ENCODE data around the gene CLRN3.

Gene CLRN3

GRCh38 chr10:127875449-127875765 is 17.3 kb downstream of the CLRN3 start:
- no peaks in the 10 kb centered on the region for H3K79me1 ChIP-seq (ENCODE audit: low read length)
- H3K36me3 ChIP-seq (ENCODE audit: control insufficient read depth in 1 of 2, insufficient read depth in 2 of 2, low read length in 2 of 2): no peaks in the 10 kb centered on the region
- no peak overlapping the region for H4K12ac ChIP-seq (ENCODE audit: low read depth, low read length)
- H2BK120ac ChIP-seq (ENCODE audit: insufficient read depth, low read length, poor library complexity): no peak overlapping the region
- no peak overlapping the region for H2AFZ ChIP-seq (ENCODE audit: insufficient read depth, low read length, poor library complexity)
- H3K79me2 ChIP-seq (ENCODE audit: control insufficient read depth, insufficient read depth, low read length, poor library complexity): no peaks in the 10 kb centered on the region
- no peak overlapping the region for H3K14ac ChIP-seq (ENCODE audit: low read length)
- no peak overlapping the region for H2AK5ac ChIP-seq (ENCODE audit: low read length)
- no peak overlapping the region for H3K9ac ChIP-seq (ENCODE audit: low read length)
- H2BK5ac ChIP-seq (ENCODE audit: low read depth, low read length, poor library complexity): no peak overlapping the region
- H3K18ac ChIP-seq (ENCODE audit: low read length): no peak overlapping the region
- H3K23ac ChIP-seq (ENCODE audit: low read length): no peak overlapping the region
- no peak overlapping the region for H2BK12ac ChIP-seq (ENCODE audit: low read length)
- H3K9me3 ChIP-seq (ENCODE audit: insufficient read depth, low read depth, low read length): no peaks in the 10 kb centered on the region
- no peaks in the 10 kb centered on the region for H3K27me3 ChIP-seq (ENCODE audit: insufficient read depth, low read length)
- no peak for DNase-seq
- no peak overlapping the region for H3K27ac ChIP-seq (ENCODE audit: low read depth, low read length)
- H3K4me3 ChIP-seq (ENCODE audit: low read depth, low read length): no peak overlapping the region
- H3K4me2 ChIP-seq (ENCODE audit: low read length): no peak overlapping the region
- H3K4me1 ChIP-seq (ENCODE audit: control insufficient read depth in 1 of 2, insufficient read depth in 2 of 2, low read length in 2 of 2): peaks cover under 1 to 4% of the 10 kb centered on the region in 2 experiments
- no CpG with 5 or more reads among the region's 6 CpGs for WGBS (ENCODE audit: extremely low coverage, insufficient coverage, insufficient read length)
- no peak overlapping the region for H4K91ac ChIP-seq (ENCODE audit: low read depth, low read length)
- H3K4ac ChIP-seq (ENCODE audit: low read depth, low read length): no peak overlapping the region
- H4K8ac ChIP-seq (ENCODE audit: low read depth, low read length): no peak overlapping the region

- H4K8ac ChIP-seq (ENCODE audit: low read depth, low read length): no peak overlapping the region
- H2AK5ac ChIP-seq (ENCODE audit: low read length): no peak overlapping the region
- H3K18ac ChIP-seq (ENCODE audit: low read length): no peak overlapping the region
- no peak overlapping the region for H3K27ac ChIP-seq (ENCODE audit: low read depth, low read length)
- H2BK120ac ChIP-seq (ENCODE audit: insufficient read depth, low read length, poor library complexity): no peak overlapping the region
- H3K27me3 ChIP-seq (ENCODE audit: insufficient read depth, low read length): no peaks in the 10 kb centered on the region
- H4K91ac ChIP-seq (ENCODE audit: low read depth, low read length): no peak overlapping the region
- no peaks in the 10 kb centered on the region for H3K79me2 ChIP-seq (ENCODE audit: control insufficient read depth, insufficient read depth, low read length, poor library complexity)
- no peak overlapping the region for H3K4me2 ChIP-seq (ENCODE audit: low read length)
- no peak for DNase-seq
- H3K4ac ChIP-seq (ENCODE audit: low read depth, low read length): no peak overlapping the region
- H3K9me3 ChIP-seq (ENCODE audit: insufficient read depth, low read depth, low read length): no peaks in the 10 kb centered on the region
- no peaks in the 10 kb centered on the region for H3K36me3 ChIP-seq (ENCODE audit: control insufficient read depth in 1 of 2, insufficient read depth in 2 of 2, low read length in 2 of 2)
- H3K79me1 ChIP-seq (ENCODE audit: low read length): no peaks in the 10 kb centered on the region
- no peak overlapping the region for H3K23ac ChIP-seq (ENCODE audit: low read length)
- no peak overlapping the region for H2BK12ac ChIP-seq (ENCODE audit: low read length)
- H3K4me3 ChIP-seq (ENCODE audit: low read depth, low read length): no peak overlapping the region
- H4K12ac ChIP-seq (ENCODE audit: low read depth, low read length): no peak overlapping the region
- H2AFZ ChIP-seq (ENCODE audit: insufficient read depth, low read length, poor library complexity): no peak overlapping the region
- WGBS (ENCODE audit: extremely low coverage, insufficient coverage, insufficient read length): no CpG with 5 or more reads among the region's 11 CpGs
- H3K4me1 ChIP-seq (ENCODE audit: control insufficient read depth in 1 of 2, insufficient read depth in 2 of 2, low read length in 2 of 2): peaks cover 0 to 4% of the 10 kb centered on the region in 2 experiments
- H3K14ac ChIP-seq (ENCODE audit: low read length): no peak overlapping the region
- no peak overlapping the region for H2BK5ac ChIP-seq (ENCODE audit: low read depth, low read length, poor library complexity)
- no peak overlapping the region for H3K9ac ChIP-seq (ENCODE audit: low read length)
Measured at GRCh38 chr10:127874671-127875448, 17.9 kb downstream of the CLRN3 start.

- Histone ChIP-seq H2BK120ac (ENCODE audit: insufficient read depth, low read length, poor library complexity) (no peak overlapping the region), H2BK12ac (ENCODE audit: low read length) (no peak overlapping the region), H3K27me3 (ENCODE audit: insufficient read depth, low read length) (no peaks in the 10 kb centered on the region), H3K79me2 (ENCODE audit: control insufficient read depth, insufficient read depth, low read length, poor library complexity) (no peaks in the 10 kb centered on the region), H3K9me3 (ENCODE audit: insufficient read depth, low read depth, low read length) (no peaks in the 10 kb centered on the region), H4K8ac (ENCODE audit: low read depth, low read length) (no peak overlapping the region), H2AK5ac (ENCODE audit: low read length) (no peak overlapping the region), H3K27ac (ENCODE audit: low read depth, low read length) (no peak overlapping the region), H3K18ac (ENCODE audit: low read length) (no peak overlapping the region), H3K4me2 (ENCODE audit: low read length) (no peak overlapping the region), H3K79me1 (ENCODE audit: low read length) (no peaks in the 10 kb centered on the region), H4K12ac (ENCODE audit: low read depth, low read length) (no peak overlapping the region), H3K4me3 (ENCODE audit: low read depth, low read length) (no peak overlapping the region), H3K4me1 (ENCODE audit: control insufficient read depth in 1 of 2, insufficient read depth in 2 of 2, low read length in 2 of 2) (peaks cover 0 to 4% of the 10 kb centered on the region in 2 experiments), H3K36me3 (ENCODE audit: control insufficient read depth in 1 of 2, insufficient read depth in 2 of 2, low read length in 2 of 2) (no peaks in the 10 kb centered on the region), H2BK5ac (ENCODE audit: low read depth, low read length, poor library complexity) (no peak overlapping the region), H3K23ac (ENCODE audit: low read length) (no peak overlapping the region), H3K4ac (ENCODE audit: low read depth, low read length) (no peak overlapping the region), H3K9ac (ENCODE audit: low read length) (no peak overlapping the region), H4K91ac (ENCODE audit: low read depth, low read length) (no peak overlapping the region), H2AFZ (ENCODE audit: insufficient read depth, low read length, poor library complexity) (no peak overlapping the region), H3K14ac (ENCODE audit: low read length) (no peak overlapping the region)
- WGBS (ENCODE audit: extremely low coverage, insufficient coverage, insufficient read length): no CpG with 5 or more reads among the region's 11 CpGs
- DNase-seq: no peak
Measured at GRCh38 chr10:127873901-127874470, 18.8 kb downstream of the CLRN3 start.

GRCh38 chr10:127872871-127873600 is 19.7 kb downstream of the CLRN3 start:
- Histone ChIP-seq H3K14ac (ENCODE audit: low read length) (no peak overlapping the region), H2BK120ac (ENCODE audit: insufficient read depth, low read length, poor library complexity) (no peak overlapping the region), H3K23ac (ENCODE audit: low read length) (no peak overlapping the region), H3K4ac (ENCODE audit: low read depth, low read length) (no peak overlapping the region), H2AFZ (ENCODE audit: insufficient read depth, low read length, poor library complexity) (no peak overlapping the region), H3K4me3 (ENCODE audit: low read depth, low read length) (no peak overlapping the region), H3K36me3 (ENCODE audit: control insufficient read depth in 1 of 2, insufficient read depth in 2 of 2, low read length in 2 of 2) (no peaks in the 10 kb centered on the region), H3K27me3 (ENCODE audit: insufficient read depth, low read length) (no peaks in the 10 kb centered on the region), H3K79me2 (ENCODE audit: control insufficient read depth, insufficient read depth, low read length, poor library complexity) (no peaks in the 10 kb centered on the region), H2AK5ac (ENCODE audit: low read length) (no peak overlapping the region), H4K12ac (ENCODE audit: low read depth, low read length) (no peak overlapping the region), H3K18ac (ENCODE audit: low read length) (no peak overlapping the region), H3K4me2 (ENCODE audit: low read length) (no peak overlapping the region), H4K91ac (ENCODE audit: low read depth, low read length) (no peak overlapping the region), H3K9me3 (ENCODE audit: insufficient read depth, low read depth, low read length) (no peaks in the 10 kb centered on the region), H3K79me1 (ENCODE audit: low read length) (no peaks in the 10 kb centered on the region), H2BK12ac (ENCODE audit: low read length) (no peak overlapping the region), H4K8ac (ENCODE audit: low read depth, low read length) (no peak overlapping the region), H3K4me1 (ENCODE audit: control insufficient read depth in 1 of 2, insufficient read depth in 2 of 2, low read length in 2 of 2) (peaks cover 0 to 4% of the 10 kb centered on the region in 2 experiments), H3K27ac (ENCODE audit: low read depth, low read length) (no peak overlapping the region), H3K9ac (ENCODE audit: low read length) (no peak overlapping the region), H2BK5ac (ENCODE audit: low read depth, low read length, poor library complexity) (no peak overlapping the region)
- DNase-seq: no peak
- no CpG with 5 or more reads among the region's 12 CpGs for WGBS (ENCODE audit: extremely low coverage, insufficient coverage, insufficient read length)

All from trophoblast cell (in vitro differentiated cells and primary cell).